Endometrial microvascular endothelial cells (primary cell): ENCODE data around the gene PTPRD. TPM values are rescaled to one million over a fixed set of nuclear protein-coding genes. Genes with fewer than 3 reads are reported as not detected.

Experiments
- in situ Hi-C: cut with HindIII; loops from 2 replicates; pipeline ENCODE4 v1.10.0; 2017; ENCODE audit warnings: low sequenced_read_pairs, low pct_unique_long_range_greater_than_20kb; ENCODE audit errors: inconsistent ontology term
- total RNA-seq: library from RNA; depleted of rRNA; stranded (reverse); fragments of >200 nt; gene quantifications from one replicate; pipeline ENCODE4 v1.2.3, GENCODE V29; 2015; ENCODE audit errors: inconsistent ontology term

The PTPRD gene
- total RNA-seq, 1 donor from 2014 or later, result under 0.01 TPM

DNA sequence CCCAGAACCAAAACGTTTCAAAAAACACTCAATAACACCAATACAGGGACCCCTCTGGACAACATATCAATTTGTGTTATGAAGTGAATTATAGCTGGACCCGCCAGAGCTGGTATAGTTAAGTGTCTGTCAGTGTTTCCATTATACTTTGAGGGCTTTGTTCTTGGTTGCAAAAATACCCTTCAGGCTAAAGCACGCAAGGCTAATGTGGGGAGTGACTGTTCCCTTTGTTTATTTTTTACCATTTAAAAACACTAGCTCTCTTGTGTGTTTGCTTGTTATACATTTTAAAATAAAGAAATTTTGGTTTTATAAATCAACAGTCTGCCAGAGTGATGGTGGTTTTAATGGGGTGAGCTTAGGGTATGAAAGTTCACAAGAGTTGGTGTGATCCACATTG is 859.5 kb downstream of the PTPRD start:
- in situ Hi-C loops, result no loop called here

DNA sequence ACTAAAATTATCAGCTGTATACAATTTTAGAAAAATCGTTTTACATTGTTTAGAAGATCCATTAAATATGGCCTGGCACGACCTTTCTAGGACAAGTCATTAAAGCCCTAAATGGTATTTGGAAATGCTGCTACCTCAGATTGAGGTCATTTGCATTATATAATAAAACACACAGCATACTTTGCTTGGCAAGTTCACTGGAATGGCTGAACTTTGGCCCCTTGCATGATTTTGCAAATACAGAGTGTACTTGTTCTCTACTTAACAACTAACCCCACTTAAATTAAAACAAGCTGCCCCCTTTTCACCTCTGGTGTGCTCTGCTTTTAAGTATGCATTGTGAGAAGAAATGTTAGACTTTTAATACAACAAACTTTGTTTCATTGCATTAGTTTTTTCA is 860.1 kb downstream of the PTPRD start:
- in situ Hi-C loops, result no loop called here

DNA sequence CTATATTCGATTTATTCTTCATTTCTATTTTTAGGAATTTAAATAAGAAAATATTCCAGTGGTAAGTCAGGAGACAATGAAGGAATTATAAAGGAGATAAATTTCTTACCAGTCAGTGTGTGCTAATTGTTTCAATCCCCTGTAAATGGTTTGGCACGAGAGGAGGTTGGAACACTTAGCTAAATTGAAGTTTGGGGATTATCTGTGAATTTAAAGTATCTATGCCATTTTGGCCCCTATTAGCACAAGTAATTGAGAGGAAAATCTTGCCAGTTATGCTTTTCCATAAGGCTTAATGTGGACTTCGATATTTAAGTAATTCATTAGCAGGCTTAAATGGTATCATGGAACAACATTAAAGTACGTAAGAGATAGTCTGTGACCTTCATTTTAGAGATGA is 860.8 kb downstream of the PTPRD start:
- in situ Hi-C loops, result no loop called here

DNA sequence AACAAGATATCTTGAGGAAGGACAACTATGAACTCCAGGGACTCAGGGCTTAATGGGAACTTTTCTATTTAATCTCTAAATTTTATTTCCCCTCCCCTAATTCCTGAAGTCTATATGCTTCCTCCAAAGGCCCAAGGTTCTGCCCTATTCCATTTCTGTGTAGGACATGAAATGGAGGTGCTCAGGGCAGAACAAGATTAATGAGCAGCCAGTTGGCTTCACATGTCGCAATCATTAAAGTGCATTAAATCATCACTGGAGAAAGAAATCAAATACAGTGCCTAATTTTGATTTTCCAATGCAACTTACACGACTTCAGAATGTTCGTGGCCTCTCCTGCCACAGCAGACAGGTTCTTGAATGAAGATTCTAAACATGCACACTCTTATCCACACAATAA is 862.1 kb downstream of the PTPRD start:
- in situ Hi-C loops, result no loop called here

DNA sequence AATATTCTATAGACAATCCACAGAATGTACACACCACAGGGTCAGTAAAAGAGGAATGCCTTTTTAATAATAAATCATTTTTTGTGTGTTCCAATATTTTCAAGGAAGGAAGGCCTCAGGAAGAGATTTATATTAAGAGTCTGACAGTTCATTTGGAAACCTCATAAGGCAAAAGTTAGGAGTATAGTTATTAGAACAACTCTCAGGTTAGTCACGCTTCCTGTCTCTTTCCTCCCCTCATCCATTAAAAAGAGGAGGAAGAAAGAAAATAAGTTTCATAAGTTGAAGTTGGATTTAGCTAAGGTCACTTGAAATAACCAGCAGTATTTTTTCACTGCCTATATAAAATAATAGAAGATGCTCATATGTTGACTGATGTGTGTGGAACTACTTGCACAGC is 863.2 kb downstream of the PTPRD start:
- in situ Hi-C loops, result no loop called here

DNA sequence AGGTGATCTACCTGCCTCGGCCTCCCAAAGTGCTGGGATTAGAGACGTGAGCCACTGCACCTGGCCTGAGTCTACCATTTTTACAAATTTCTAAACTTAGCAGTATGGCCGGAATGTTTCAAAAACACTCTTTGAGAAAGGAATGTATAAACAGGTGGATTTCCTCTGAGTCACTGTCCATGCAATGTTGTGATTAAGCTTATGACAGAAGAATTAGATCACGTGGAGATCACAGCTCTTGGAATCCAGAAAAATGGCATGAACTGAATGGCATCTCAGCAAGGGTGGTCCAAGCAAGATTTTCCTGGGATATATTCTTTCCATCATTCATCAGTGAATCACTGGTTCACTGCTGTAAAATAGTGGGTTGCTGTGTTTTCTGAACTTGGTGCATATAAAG is 865.0 kb downstream of the PTPRD start:
- in situ Hi-C loops, result no loop called here

DNA sequence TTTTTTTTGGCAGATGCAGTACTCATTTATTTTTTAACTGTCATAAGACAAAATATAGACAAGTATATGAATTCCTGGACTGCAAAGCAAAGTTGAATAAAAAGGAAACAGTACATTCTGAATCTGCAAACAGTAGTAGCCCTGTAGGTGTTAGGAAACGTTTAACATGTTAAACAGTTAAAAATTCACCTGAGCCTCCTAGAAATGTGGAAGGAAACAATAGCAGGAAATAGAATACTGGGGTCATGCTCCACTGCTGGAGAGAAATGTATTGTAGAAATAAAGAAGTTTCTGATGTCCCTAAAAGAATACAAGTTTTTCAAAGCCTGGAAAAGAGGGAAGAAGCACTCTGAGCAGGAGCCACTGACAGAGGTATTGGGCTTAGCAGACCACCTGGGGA is 866.0 kb downstream of the PTPRD start:
- in situ Hi-C loops, result no loop called here

DNA sequence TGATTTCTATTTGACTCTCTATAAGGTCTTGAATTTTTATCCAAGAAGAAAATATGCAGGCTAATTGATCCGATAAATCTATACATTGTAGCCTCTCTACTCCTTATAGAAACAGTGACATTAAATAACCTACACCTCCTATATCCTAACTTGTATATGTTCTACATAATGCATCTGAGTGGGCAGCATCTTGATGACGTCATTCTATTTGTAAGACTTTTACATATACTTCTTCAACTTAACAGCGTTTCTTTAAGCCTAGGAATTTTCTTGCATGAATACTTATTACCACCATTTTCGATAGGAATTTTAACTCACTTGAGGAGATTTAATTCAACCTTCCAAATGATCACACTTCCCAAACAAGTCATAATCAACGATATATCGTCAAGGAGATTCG is 869.0 kb downstream of the PTPRD start:
- in situ Hi-C loops, result no loop called here

DNA sequence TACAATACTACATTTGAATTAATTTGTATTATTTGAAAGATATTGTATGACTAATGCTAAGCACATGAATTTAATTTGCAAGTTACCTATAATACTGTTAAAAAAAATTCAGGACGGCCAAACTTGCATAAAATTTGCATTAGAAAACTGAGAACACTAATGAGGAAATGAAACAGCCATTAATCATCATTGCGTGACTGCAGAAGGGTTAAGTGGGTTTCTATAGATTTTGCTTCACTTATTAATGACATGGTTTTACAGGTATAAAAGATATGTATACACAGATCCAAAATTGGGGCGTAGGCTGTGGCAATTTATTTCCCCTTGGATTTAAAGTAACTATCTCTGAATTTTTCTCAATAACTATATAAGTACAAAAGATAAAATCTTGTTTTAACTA is 882.6 kb downstream of the PTPRD start:
- in situ Hi-C loops, result no loop called here

DNA sequence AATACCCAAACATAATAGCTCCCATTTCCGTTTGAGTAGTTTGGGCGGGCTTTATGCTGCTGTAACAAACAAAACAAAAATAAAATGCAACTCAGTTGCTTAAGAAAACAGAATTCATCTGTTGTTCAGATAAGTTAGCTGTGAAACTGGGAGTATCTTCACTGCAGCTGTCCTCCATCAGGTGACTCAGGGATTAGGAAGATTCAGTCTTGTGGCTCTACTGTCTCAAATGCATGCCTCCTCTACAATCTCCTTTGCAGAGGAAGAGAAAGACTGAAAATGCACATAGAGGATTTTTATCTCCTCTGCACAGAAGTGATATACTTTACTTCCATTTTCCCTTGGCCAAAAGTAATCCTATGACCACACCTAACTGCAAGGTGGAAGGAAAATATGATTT is 883.7 kb downstream of the PTPRD start:
- in situ Hi-C loops, result no loop called here

DNA sequence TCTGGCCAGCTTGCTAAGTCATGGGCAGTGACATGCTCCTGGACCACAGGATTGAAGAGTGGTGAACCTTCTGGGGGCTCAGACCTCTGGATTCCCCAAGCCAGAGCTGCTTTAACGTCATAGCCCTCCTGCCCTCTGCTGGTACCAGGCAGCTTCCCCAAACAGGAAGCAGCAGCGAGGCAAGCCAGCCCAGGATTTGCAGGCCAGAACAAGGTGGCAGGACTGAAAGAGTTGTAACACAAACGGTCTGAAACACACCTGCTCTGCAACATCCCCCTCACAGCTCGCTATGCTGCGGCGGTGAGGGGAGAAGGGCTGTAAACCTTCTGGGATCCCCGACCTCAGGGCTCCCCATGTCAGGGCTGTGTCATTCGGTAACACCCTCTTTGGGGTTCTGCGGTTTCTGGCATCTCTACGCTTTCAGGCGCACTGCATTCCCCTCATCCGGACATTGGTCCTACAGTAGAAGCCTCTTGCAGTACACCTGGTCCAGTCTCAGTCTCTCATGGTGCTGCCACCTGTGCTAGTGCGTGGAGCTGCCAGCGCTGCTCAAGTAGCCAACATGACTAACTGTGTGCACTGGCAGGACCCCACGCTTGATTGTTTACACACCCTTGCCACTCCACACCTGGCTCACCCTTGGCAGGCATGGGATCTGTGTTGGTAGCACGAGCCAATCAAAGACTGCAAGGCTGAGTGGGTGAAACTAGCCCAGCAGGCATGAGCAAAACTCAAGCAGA is 893.3 kb downstream of the PTPRD start:
- in situ Hi-C loops, result no loop called here

DNA sequence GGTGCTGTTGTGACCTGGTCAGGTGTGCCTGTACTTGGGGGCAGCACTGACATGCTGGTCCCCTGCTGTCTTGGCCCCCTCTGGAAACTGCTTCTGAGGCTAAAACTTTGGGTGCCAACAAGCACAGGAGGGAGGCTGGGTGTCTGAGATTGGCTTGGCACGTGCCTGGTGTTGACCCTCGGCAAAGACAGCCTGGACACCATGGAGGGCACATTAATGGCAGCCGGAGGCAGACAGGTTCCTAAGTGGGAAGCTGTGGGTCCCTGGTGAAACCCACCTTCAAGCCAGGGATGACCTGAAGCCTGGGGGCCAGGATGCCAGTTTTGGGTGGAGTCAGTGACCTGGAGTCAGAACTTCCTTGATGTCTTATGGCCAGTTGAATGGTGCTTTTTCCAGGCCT is 894.1 kb downstream of the PTPRD start:
- in situ Hi-C loops, result no loop called here

DNA sequence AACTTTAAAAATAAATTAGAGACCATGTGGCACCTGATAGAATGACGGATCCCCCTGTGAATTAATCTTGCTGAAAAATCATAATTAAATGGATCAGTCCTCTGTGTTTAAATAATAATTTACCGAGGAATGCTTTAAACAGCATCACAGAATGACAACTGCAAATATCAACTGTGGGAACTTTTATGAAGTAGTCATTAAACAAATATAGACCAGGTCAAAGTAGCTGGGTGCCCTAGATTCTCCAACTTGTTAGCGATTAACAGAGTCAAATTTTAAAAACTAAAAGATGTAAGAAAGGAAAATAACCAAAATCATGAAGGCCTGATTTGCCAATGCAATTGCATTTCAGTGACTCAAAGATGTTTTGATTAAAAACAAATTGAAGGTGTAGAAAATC is 933.4 kb downstream of the PTPRD start:
- in situ Hi-C loops, result no loop called here

DNA sequence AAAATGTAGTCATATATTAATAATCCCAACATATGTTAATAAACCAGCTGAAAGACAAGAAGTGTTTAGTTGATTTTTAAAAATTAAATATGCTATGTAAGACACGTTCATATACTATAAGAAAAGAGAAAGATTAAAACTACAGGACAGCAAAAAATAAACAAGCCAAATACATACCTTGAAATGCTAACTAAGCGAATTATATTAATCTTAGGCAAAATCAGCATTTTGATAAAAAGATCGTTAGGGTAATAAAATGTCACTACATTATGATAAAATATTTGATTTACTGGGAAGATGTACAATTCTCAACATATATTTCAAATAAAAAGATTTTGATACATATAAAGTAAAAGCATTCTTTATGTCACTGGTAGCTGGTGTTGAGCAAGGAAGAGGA is 938.3 kb downstream of the PTPRD start:
- in situ Hi-C loops, result no loop called here

DNA sequence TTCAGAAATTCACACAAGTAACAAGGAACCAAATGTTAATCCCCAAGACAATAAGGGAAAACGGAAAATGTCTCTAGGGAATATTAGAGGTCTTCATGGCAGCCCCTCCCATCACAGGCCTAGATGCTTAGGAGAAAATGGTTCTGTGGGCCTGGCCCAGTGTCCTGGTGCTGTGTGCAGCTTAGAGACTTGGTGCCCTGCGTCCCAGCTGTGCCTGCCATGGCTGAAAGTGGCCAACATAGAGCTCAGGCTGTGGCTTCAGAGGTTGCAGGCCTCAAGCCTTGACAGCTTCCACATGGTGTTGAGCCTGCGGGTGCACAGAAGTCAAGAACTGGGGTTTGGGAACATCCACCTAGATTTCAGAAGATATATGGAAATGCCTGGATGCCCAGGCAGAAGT is 942.3 kb downstream of the PTPRD start:
- in situ Hi-C loops, result no loop called here

DNA sequence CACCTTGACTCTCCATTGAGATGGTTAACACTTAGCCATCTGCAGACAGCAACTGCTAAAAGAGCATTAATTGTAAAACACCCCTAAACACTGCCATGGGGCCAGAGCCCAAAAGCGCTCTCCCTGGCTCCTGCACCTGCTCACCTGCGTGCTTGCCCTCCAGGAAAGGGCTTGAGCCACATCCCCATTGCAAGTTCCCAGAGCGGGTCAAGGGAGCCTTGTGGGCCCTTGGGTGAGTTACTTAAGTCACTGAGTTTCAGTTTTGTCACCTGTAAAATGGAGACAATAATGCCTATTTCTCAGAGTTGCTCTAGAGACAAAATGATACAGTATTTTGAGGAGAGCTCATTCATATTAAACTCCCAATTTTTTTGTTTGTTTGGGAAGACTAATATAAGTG is 967.8 kb downstream of the PTPRD start:
- in situ Hi-C loops, result no loop called here

DNA sequence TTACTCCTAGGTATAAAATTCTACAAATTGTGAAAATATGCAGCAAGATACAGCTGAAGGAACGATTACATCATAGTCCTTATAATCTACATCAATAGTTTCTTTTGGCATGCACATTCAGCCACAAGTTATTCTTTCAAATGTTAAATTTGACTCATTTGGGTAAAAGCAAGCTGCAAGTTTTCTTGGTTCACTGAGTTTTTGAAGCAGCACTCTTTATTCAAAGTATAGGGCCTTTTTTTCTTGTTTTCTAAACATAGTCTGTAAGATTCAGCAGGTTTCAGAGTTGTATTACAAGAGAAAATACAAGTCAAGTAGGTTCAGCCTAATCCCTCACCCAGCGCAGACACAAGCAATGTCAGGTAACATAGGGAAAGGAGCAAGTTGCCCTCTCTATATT is 981.5 kb downstream of the PTPRD start:
- in situ Hi-C loops, result no loop called here

DNA sequence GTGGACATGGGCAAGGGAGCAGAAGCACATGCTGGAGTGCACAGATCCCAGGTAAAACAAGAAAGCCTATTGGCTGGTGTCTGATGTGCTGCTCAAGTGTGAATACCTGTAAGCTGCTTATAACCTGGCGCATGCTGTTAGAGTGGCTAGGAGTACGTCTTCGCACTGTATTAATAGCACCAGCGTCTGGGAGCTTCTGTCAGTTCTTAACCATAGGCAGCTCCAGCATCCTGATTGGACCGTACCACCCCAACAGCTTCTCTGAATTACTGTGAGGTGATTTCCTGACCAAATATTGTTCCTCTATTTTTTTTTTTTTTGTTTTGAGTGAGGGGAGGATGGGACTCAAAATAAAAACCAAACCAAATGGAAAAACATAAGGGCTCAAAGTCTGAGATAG is 987.6 kb downstream of the PTPRD start:
- in situ Hi-C loops, result no loop called here

DNA sequence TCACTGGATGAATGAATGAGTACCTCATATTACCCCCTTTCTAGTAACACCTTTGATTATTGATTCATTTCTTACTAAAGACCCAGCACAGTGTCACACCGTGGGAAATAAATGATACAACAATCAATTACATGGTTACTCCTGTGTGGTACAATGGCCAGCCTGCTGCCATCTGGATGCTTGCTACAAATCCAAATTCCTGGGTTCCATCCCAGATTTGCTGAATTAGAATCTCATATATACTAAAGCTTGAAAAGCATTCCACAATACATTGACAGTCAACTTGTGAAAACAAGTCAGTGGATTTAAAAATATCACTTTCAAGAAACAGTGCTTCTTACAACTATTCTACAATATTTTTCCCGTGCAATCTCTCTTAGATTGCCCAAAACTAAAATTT is 989.3 kb downstream of the PTPRD start:
- in situ Hi-C loops, result no loop called here

DNA sequence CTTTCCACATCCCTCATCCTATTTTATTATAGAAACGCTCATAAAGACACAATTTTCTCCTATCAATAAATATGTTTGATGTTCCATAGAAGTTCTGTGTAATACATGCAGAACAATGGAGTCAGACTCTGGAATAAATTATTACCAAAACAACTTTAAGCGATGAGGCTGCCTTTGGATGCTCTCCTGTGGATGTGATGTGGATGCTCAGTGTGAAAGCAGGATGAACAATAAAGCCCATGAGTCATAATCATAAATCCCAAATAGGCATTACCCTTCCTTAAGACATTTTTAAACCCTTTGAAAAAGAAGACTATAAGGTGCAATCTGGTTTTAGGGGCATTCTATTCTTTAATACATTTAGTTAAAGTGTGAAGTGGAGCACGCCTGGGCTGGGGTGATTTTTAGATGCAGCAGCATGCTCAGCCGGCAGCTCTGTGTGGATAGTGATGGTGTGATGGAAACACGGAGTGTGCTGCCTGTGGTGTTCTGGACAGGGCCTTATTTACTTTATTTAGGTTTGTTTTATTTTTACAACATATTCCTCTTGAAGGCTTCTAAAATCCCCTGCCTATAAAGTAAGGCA is 991.4 kb downstream of the PTPRD start:
- in situ Hi-C loops, result no loop called here

DNA sequence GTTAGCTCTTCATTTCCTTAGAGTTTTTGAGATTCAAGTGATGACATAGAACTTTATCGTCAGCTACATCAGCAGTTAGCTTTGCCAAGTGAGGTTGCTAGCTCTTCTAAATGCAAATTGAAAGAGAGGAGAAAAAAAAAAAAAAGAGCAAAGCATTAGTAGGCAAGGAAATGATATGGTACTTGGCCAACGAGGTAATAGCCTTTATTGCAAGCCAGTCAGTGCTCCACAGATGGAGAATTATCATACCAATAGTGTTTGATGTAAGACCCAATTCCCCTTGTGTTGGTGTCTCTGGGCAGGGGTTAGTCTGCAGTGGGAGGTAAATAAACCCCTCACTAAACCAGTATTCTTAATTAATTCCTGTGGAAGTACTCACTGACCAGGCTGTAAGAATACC is 992.1 kb downstream of the PTPRD start:
- in situ Hi-C loops, result no loop called here
